DOHH2 (cell line): ENCODE measurements around the gene LATS2.

ENCODE experiments used
- EZH2phosphoT487 ChIP-seq: fragments of 200-600 bp; sonication (generic); IDR thresholded peaks from 2 replicates; pipeline ENCODE4 v1.6.1; 2017; ENCODE audit warnings: borderline replicate concordance, mild to moderate bottlenecking, antibody characterized with exemption, low read length, moderate library complexity, mixed read lengths
- TF ChIP-seq, protein P1 (sequence below): fragments of 200-600 bp; sonication (generic); IDR thresholded peaks from one replicate; pipeline ENCODE4 v1.5.1; 2014; ENCODE audit warnings: antibody characterized with exemption, mild to moderate bottlenecking, low read depth, low read length; ENCODE audit not compliant: poor library complexity, severe bottlenecking

DNA sequence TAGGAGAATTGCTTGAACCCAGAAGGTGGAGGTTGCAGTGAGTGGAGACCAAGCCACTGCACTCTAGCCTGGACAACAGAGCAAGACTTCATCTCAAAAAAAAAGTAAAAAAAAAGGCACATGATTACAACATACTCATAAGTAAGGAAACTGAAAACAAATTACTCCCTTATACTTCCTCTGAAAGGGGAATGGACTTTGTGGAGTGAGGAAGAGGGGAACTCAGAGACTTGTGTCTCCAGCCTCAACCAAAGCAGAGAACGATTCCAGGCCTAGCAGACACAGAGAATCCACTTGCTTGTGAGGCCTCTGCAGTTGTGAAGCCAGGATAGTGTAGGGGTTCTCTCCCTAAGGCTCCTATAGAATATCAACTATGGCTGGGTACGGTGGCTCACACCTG lies 4.3 kb upstream of the LATS2 start:
- TF ChIP-seq, protein P1, sequence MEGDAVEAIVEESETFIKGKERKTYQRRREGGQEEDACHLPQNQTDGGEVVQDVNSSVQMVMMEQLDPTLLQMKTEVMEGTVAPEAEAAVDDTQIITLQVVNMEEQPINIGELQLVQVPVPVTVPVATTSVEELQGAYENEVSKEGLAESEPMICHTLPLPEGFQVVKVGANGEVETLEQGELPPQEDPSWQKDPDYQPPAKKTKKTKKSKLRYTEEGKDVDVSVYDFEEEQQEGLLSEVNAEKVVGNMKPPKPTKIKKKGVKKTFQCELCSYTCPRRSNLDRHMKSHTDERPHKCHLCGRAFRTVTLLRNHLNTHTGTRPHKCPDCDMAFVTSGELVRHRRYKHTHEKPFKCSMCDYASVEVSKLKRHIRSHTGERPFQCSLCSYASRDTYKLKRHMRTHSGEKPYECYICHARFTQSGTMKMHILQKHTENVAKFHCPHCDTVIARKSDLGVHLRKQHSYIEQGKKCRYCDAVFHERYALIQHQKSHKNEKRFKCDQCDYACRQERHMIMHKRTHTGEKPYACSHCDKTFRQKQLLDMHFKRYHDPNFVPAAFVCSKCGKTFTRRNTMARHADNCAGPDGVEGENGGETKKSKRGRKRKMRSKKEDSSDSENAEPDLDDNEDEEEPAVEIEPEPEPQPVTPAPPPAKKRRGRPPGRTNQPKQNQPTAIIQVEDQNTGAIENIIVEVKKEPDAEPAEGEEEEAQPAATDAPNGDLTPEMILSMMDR: no peak
- TF ChIP-seq EZH2phosphoT487: no peak
